H1 (cell line): ENCODE data around the gene DLG5. TPM values are rescaled to one million over a fixed set of nuclear protein-coding genes. Genes with fewer than 3 reads are reported as not detected.

Experiments
- CTCF ChIA-PET: fragments of 300-600 bp; sonication (Branson Sonifier 250); formaldehyde crosslinking; loops from one replicate; lab custom pipeline; 2021; ENCODE audit not compliant: partially characterized antibody; lab: Charles Lee
- POLR2A ChIA-PET: fragments of 300-600 bp; sonication (Branson Sonifier 250); formaldehyde crosslinking; loops from one replicate; lab custom pipeline; 2021; ENCODE audit warnings: inconsistent platforms; ENCODE audit not compliant: partially characterized antibody; lab: Charles Lee
- DNase-seq, 2 experiments: peaks; one replicate each; pipeline versions ENCODE4 v3.0.0 to v3.0.0-alpha.2; 2010 to 2022; ENCODE audit warnings: low spot score in 2 of 2, low read depth in 1 of 2, mixed read lengths in 1 of 2
- FAIRE-seq: peaks from 2 replicates; lab custom pipeline; 2011; peaks lifted over from hg19 to GRCh38; lab: Jason Lieb, UNC
- H2AFZ ChIP-seq: 2 replicates; pipeline ENCODE4 v1.8.1; 2012; ENCODE audit warnings: low read length, inconsistent platforms
- H2AK5ac ChIP-seq: 2 replicates; pipeline ENCODE4 v1.6.1; 2013; ENCODE audit warnings: low read depth, low read length
- H2BK120ac ChIP-seq: replicated peaks from 2 replicates; pipeline ENCODE3; 2013; ENCODE audit warnings: low read depth, low read length, inconsistent platforms
- H2BK12ac ChIP-seq: 2 replicates; pipeline ENCODE4 v1.6.1; 2013; ENCODE audit warnings: low read depth, low read length
- H2BK15ac ChIP-seq: 2 replicates; pipeline ENCODE4 v1.6.1; 2013; ENCODE audit warnings: low read length
- H2BK20ac ChIP-seq: 2 replicates; pipeline ENCODE4 v1.6.1; 2013; ENCODE audit warnings: low read length
- H2BK5ac ChIP-seq: 2 replicates; pipeline ENCODE4 v1.6.1; 2013; ENCODE audit warnings: low read depth, low read length
- H3K14ac ChIP-seq: 2 replicates; pipeline ENCODE4 v1.6.1; 2013; ENCODE audit warnings: inconsistent platforms; ENCODE audit not compliant: insufficient read length
- H3K18ac ChIP-seq: 2 replicates; pipeline ENCODE4 v1.6.1; 2013; ENCODE audit warnings: low read length; ENCODE audit errors: extremely low read depth
- H3K23ac ChIP-seq: 2 replicates; pipeline ENCODE4 v1.6.1; 2013; ENCODE audit warnings: inconsistent platforms; ENCODE audit not compliant: insufficient read length
- H3K23me2 ChIP-seq: 2 replicates; pipeline ENCODE4 v1.6.1; 2013; ENCODE audit warnings: low read depth, low read length
- H3K27ac ChIP-seq: 2 replicates; pipeline ENCODE4 v1.6.1; 2011; ENCODE audit warnings: low read depth, low read length, inconsistent platforms
- H3K27me3 ChIP-seq, 4 experiments: replicated peaks in 1 of 4; 1 replicate in 1 of 4; 2 replicates in 3 of 4; pipeline versions ENCODE4 v1.6.1 to v1.8.1; 2011 to 2013; ENCODE audit warnings: low read length in 3 of 4, mild to moderate bottlenecking in 3 of 4, inconsistent platforms in 2 of 4, mixed read lengths in 2 of 4, moderate library complexity in 1 of 4; ENCODE audit not compliant: control insufficient read depth in 3 of 4, insufficient read depth in 3 of 4; ENCODE audit errors: extremely low read depth in 1 of 4
- H3K36me3 ChIP-seq, 4 experiments: 2 replicates each; pipeline versions ENCODE4 v1.6.1 to v1.8.1; 2011 to 2013; ENCODE audit warnings: mild to moderate bottlenecking in 4 of 4, low read length in 3 of 4, moderate library complexity in 2 of 4, control low read depth in 1 of 4, inconsistent platforms in 1 of 4; ENCODE audit not compliant: insufficient read depth in 4 of 4, control insufficient read depth in 2 of 4
- H3K4ac ChIP-seq: replicated peaks from 2 replicates; pipeline ENCODE3; 2013; ENCODE audit warnings: low read length, low read depth, mixed read lengths, inconsistent platforms; ENCODE audit not compliant: insufficient read length
- H3K4me1 ChIP-seq, 4 experiments: replicated peaks in 1 of 4; 1 replicate in 1 of 4; 2 replicates in 3 of 4; pipeline versions ENCODE4 v1.6.1 to v1.8.1; 2011 to 2013; ENCODE audit warnings: low read length in 3 of 4, inconsistent platforms in 2 of 4, mixed read lengths in 1 of 4; ENCODE audit not compliant: insufficient read depth in 4 of 4, control insufficient read depth in 3 of 4
- H3K4me2 ChIP-seq, 2 experiments: 2 replicates each; pipeline versions ENCODE4 v1.6.1 to v1.8.1; 2011 to 2013; ENCODE audit warnings: low read depth in 2 of 2, low read length in 2 of 2, control low read depth in 1 of 2, inconsistent platforms in 1 of 2, mild to moderate bottlenecking in 1 of 2; ENCODE audit not compliant: insufficient read depth in 1 of 2
- H3K4me3 ChIP-seq, 4 experiments: fragments of 200-600, 300-600 bp in 1 of 4; sonication (generic), shearing (Covaris generic), sonication (Bioruptor Twin) in 1 of 4; 2 replicates each; pipeline versions ENCODE4 v1.5.1 to v1.8.1; 2011 to 2016; ENCODE audit warnings: low read length in 4 of 4, low read depth in 3 of 4, control low read depth in 2 of 4, inconsistent platforms in 2 of 4, mild to moderate bottlenecking in 2 of 4, mixed read lengths in 1 of 4, moderate library complexity in 1 of 4; ENCODE audit not compliant: insufficient read depth in 2 of 4; ENCODE audit errors: extremely low read depth in 1 of 4
- H3K56ac ChIP-seq: replicated peaks from 2 replicates; pipeline ENCODE3; 2013; ENCODE audit warnings: low read depth, mild to moderate bottlenecking, mixed read lengths, low read length, inconsistent platforms; ENCODE audit not compliant: insufficient read length
- H3K79me1 ChIP-seq: 2 replicates; pipeline ENCODE4 v1.6.1; 2013; ENCODE audit warnings: low read depth, low read length, control low read depth
- H3K79me2 ChIP-seq, 2 experiments: 2 replicates each; pipeline versions ENCODE4 v1.6.1 to v1.8.1; 2012 to 2013; ENCODE audit warnings: low read length in 2 of 2, mild to moderate bottlenecking in 2 of 2, inconsistent platforms in 1 of 2; ENCODE audit not compliant: insufficient read depth in 2 of 2, control insufficient read depth in 1 of 2
- H3K9ac ChIP-seq, 4 experiments: replicated peaks in 1 of 4; 1 replicate in 1 of 4; 2 replicates in 3 of 4; pipeline versions ENCODE4 v1.6.1 to v1.8.1; 2011 to 2013; ENCODE audit warnings: low read depth in 3 of 4, low read length in 3 of 4, control low read depth in 2 of 4, mild to moderate bottlenecking in 2 of 4, moderate library complexity in 2 of 4, inconsistent platforms in 1 of 4; ENCODE audit errors: extremely low read depth in 1 of 4
- H3K9me3 ChIP-seq, 2 experiments: 2 replicates each; pipeline versions ENCODE4 v1.6.1 to v1.8.1; 2012 to 2013; ENCODE audit warnings: mild to moderate bottlenecking in 2 of 2, moderate library complexity in 2 of 2, control low read depth in 1 of 2, inconsistent platforms in 1 of 2, low read depth in 1 of 2, low read length in 1 of 2, mixed read lengths in 1 of 2; ENCODE audit not compliant: insufficient read depth in 2 of 2
- H4K20me1 ChIP-seq, 2 experiments: replicated peaks in 1 of 2; 2 replicates each; pipeline versions ENCODE3 to v1.8.1; 2011 to 2013; ENCODE audit warnings: inconsistent platforms in 2 of 2, low read length in 2 of 2, mild to moderate bottlenecking in 1 of 2; ENCODE audit not compliant: insufficient read depth in 2 of 2, control insufficient read depth in 1 of 2
- H4K5ac ChIP-seq: 2 replicates; pipeline ENCODE4 v1.6.1; 2013; ENCODE audit warnings: low read length, low read depth, mixed read lengths, inconsistent platforms; ENCODE audit not compliant: insufficient read length
- H4K8ac ChIP-seq: 2 replicates; pipeline ENCODE4 v1.8.0; 2013; ENCODE audit warnings: mild to moderate bottlenecking, moderate library complexity, low read length, inconsistent platforms; ENCODE audit not compliant: insufficient read depth; ENCODE audit errors: extremely low read depth
- H4K91ac ChIP-seq: replicated peaks from 2 replicates; pipeline ENCODE3; 2013; ENCODE audit warnings: low read length, mixed read lengths, inconsistent platforms; ENCODE audit not compliant: insufficient read length
- ATF2 ChIP-seq: IDR thresholded peaks from 2 replicates; pipeline ENCODE4 v1.6.1; 2012; ENCODE audit warnings: low read length, inconsistent platforms
- BRCA1 ChIP-seq: IDR thresholded peaks from 2 replicates; pipeline ENCODE4 v1.6.1; 2012; ENCODE audit warnings: low read depth, low read length, improper control_type of control experiment
- CBX8 ChIP-seq: fragments of 300-800, 300-1000 bp; sonication (generic); IDR thresholded peaks from 2 replicates; pipeline ENCODE4 v1.7.1; 2016; ENCODE audit warnings: low read depth, low read length, borderline replicate concordance
- EGR1 ChIP-seq: IDR thresholded peaks from 2 replicates; pipeline ENCODE4 v1.6.1; 2011; ENCODE audit warnings: low read depth, low read length, borderline replicate concordance
- FOSL1 ChIP-seq: IDR thresholded peaks from 2 replicates; pipeline ENCODE4 v1.6.1; 2011; ENCODE audit warnings: mild to moderate bottlenecking, low read depth, low read length, moderate library complexity; ENCODE audit not compliant: insufficient read depth
- JUN ChIP-seq: IDR thresholded peaks from 2 replicates; pipeline ENCODE4 v1.6.1; 2011; ENCODE audit warnings: low read depth, mild to moderate bottlenecking, improper control_type of control experiment, low read length
- KDM4A ChIP-seq: IDR thresholded peaks from one replicate; pipeline ENCODE4 v1.7.1; 2012; ENCODE audit warnings: low read depth, mild to moderate bottlenecking, moderate library complexity, low read length, inconsistent platforms; ENCODE audit not compliant: severe bottlenecking
- PHF8 ChIP-seq: fragments of 200-600 bp; sonication (generic); conservative IDR thresholded peaks from 2 replicates; pipeline ENCODE4 v1.7.1; 2012; ENCODE audit warnings: low read depth, mild to moderate bottlenecking, inconsistent platforms, low read length, moderate library complexity
- POLR2AphosphoS5 ChIP-seq: IDR thresholded peaks from 2 replicates; pipeline ENCODE4 v1.6.1; 2011; ENCODE audit warnings: low read depth, low read length
- SIRT6 ChIP-seq: IDR thresholded peaks from one replicate; pipeline ENCODE4 v1.7.1; 2012; ENCODE audit warnings: low read length, inconsistent platforms
- SP1 ChIP-seq: IDR thresholded peaks from 2 replicates; pipeline ENCODE4 v1.6.1; 2011; ENCODE audit warnings: low read depth, low read length
- TBP ChIP-seq: IDR thresholded peaks from 2 replicates; pipeline ENCODE4 v1.6.1; 2011; ENCODE audit warnings: low read depth, low read length, improper control_type of control experiment
- WGBS, 2 experiments: shearing (Covaris generic) in 1 of 2; methylation state at CpG; one replicate each; pipeline versions ENCODE4 v1.1.6 to v1.1.7; 2013 to 2015; ENCODE audit warnings: low lambda C conversion rate in 2 of 2, mixed read lengths in 2 of 2, inconsistent platforms in 1 of 2, low coverage in 1 of 2, missing lambda C conversion rate in 1 of 2; ENCODE audit not compliant: insufficient replicate concordance in 2 of 2, insufficient coverage in 1 of 2, insufficient read length in 1 of 2; ENCODE audit errors: extremely low coverage in 1 of 2, missing lambda C conversion rate in 1 of 2; 5-methylcytosine and 5-hydroxymethylcytosine counted together
- polyA plus RNA-seq, 7 experiments: library from polyadenylated mRNA; depleted of rRNA in 3 of 7; stranded (reverse) in 5 of 7; unstranded in 2 of 7; fragments of >200 nt in 5 of 7; fragments of 200-250 nt in 2 of 7; gene quantifications; 1 replicate in 5 of 7; 2 replicates in 1 of 7; 4 replicates in 1 of 7; pipeline versions ENCODE4 v1.2.1 to v1.2.3, GENCODE V29; 2011 to 2013; ENCODE audit warnings: missing spikeins in 2 of 7, mixed read lengths in 2 of 7
- total RNA-seq: library from RNA; stranded (reverse); fragmentation: NEBNext Ultra II Directional; extraction: Animal tissue kit (Norgen Biotek cat#: 25700); gene quantifications from 2 replicates; pipeline ENCODE4 v1.2.1, GENCODE V29; 2021

DLG5 gene
- total and polyA plus RNA-seq, 2 of the 8 experiments (the other 6 are each of a cell fraction or from before 2014, with no cell fraction given): 15.6 to 71.4 TPM

DNA sequence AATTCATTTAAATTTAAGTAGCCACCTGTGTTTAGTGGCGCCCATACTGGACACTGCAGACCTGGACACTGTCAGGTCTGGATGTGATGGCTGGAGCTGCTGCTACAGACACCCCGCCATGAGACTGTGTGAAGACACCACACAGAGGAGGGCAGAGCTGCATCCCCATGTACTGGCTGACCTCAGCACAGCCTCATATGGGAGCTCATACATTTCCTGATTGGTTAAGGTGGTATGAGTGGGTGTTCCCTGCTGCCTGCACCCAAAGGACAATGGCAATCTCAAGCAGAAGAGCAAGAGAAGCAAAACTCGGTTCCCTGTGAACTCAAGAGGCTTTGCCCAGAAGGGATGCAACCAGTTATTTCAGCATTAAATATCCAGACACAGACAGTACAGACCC, 60.0 kb downstream of the DLG5 start:
- 90% methylated on average over 3 of the region's 3 CpGs; no CpG with 5 or more reads in 1 of the 2 experiments for WGBS, 2 experiments
- peak overlapping the region; percentile 73; the same call in 1 of the 2 replicates for H2BK5ac ChIP-seq
- no peaks in the 10 kb centered on the region for H3K9me3 ChIP-seq
- H2AK5ac ChIP-seq: peak overlapping the region; percentile 33; the same call in 1 of the 2 replicates
- peaks cover 0 to 2% of the 10 kb centered on the region in 2 experiments for H4K20me1 ChIP-seq
- no peak overlapping the region for H3K56ac ChIP-seq
- no peak overlapping the region for H2AFZ ChIP-seq
- 0 out of 2 replicates have a peak overlapping the region, but pooled peaks have one; percentile 5 for H3K18ac ChIP-seq
- H3K23ac ChIP-seq: no peak overlapping the region
- peaks cover 0 to 11% (median 1%) of the 10 kb centered on the region in 4 experiments; a peak in 3 of 8 replicates for H3K36me3 ChIP-seq
- no peak overlapping the region for H2BK20ac ChIP-seq
- peaks cover 0 to 19% of the 10 kb centered on the region in 2 experiments; a peak in 2 of 4 replicates for H3K79me2 ChIP-seq
- H3K23me2 ChIP-seq: no peaks in the 10 kb centered on the region
- H3K4me1 ChIP-seq: peaks cover 3 to 28% (median 11%) of the 10 kb centered on the region in 4 experiments
- FAIRE-seq (no peak), DNase-seq (no peak)
- peaks cover 2% of the 10 kb centered on the region; the same call in 1 of the 2 replicates for H3K79me1 ChIP-seq
- no peak overlapping the region for H3K4me3 ChIP-seq
- H4K8ac ChIP-seq: peak overlapping the region; percentile 16; the same call in 1 of the 2 replicates
- ChIA-PET POLR2A (interaction anchor here (1.9 kb wide), 1 partner anchor 11 kb away, joined by 7 read pairs; no protein-coding TSS in a partner anchor), CTCF (interaction anchor here (0.6 to 17.9 kb wide), 5 partner anchors 20 to 108 kb away, joined by 3 to 169 read pairs (median 3); no protein-coding TSS in a partner anchor)
- H2BK12ac ChIP-seq: 0 out of 2 replicates have a peak overlapping the region, but pooled peaks have one; percentile 29
- H3K4ac ChIP-seq: no peak overlapping the region
- H3K9ac ChIP-seq: no peak overlapping the region; a peak in 1 of 7 replicates
- H4K5ac ChIP-seq: no peak overlapping the region
- H4K91ac ChIP-seq: peak overlapping the region; percentile 3
- no peak overlapping the region for H3K14ac ChIP-seq
- H3K27me3 ChIP-seq: no peaks in the 10 kb centered on the region
- H2BK120ac ChIP-seq: no peak overlapping the region
- H2BK15ac ChIP-seq: no peak overlapping the region
- H3K27ac ChIP-seq: no peak overlapping the region
- H3K4me2 ChIP-seq: peak overlapping the region in 1 of 2 experiments; percentile 48; a peak in 1 of 4 replicates
- no peak for TF ChIP-seq ATF2
- no peak for TF ChIP-seq BRCA1
- TF ChIP-seq EGR1: no peak
- no peak for TF ChIP-seq CBX8
- TF ChIP-seq JUN: no peak
- TF ChIP-seq POLR2AphosphoS5: no peak
- no peak for TF ChIP-seq SP1
- no peak for TF ChIP-seq PHF8
- TF ChIP-seq FOSL1: no peak
- TF ChIP-seq TBP: no peak
- no peak for TF ChIP-seq KDM4A
- no peak for TF ChIP-seq SIRT6
